ENCODE measurements around the gene RFX3. TPM values are rescaled to one million over a fixed set of nuclear protein-coding genes. Genes with fewer than 3 reads are reported as not detected.

RFX3 gene
- total RNA-seq, 2 donors from 2014 or later: 27.5 to 28.2 TPM

DNA sequence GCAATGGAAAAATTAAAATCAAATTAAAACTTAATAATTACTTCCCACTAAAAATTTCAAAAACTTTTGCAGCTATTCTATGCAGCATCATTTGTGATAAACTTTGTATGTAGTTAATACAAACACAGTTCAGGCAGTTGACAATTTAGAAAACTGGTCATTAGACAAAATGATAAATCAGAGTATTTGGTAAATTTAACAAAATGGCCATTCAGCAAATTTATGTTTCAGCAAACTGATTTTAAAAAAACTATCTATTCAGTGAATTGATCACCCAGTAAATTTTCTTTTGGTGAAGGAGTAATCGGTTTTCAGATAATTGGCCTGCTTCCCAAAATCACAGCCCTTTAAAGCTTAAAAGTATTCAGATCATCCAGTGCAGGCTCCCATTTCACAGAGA is 116.3 kb downstream of the RFX3 start:
- Mint-ChIP-seq H3K36me3 (ENCODE audit: low read depth) (no peaks in the 10 kb centered on the region), H3K4me3 (no peak overlapping the region), H3K27ac (no peak overlapping the region), H3K4me1 (no peaks in the 10 kb centered on the region), H3K27me3 (ENCODE audit: insufficient read depth) (no peaks in the 10 kb centered on the region), H3K9me3 (no peaks in the 10 kb centered on the region)
- no peak overlapping the region for H3K4me3 ChIP-seq (ENCODE audit: low read length)
- H3K27me3 ChIP-seq (ENCODE audit: control insufficient read depth, insufficient read depth, low read length, poor library complexity, severe bottlenecking): no peaks in the 10 kb centered on the region
- TF ChIP-seq, protein P1, sequence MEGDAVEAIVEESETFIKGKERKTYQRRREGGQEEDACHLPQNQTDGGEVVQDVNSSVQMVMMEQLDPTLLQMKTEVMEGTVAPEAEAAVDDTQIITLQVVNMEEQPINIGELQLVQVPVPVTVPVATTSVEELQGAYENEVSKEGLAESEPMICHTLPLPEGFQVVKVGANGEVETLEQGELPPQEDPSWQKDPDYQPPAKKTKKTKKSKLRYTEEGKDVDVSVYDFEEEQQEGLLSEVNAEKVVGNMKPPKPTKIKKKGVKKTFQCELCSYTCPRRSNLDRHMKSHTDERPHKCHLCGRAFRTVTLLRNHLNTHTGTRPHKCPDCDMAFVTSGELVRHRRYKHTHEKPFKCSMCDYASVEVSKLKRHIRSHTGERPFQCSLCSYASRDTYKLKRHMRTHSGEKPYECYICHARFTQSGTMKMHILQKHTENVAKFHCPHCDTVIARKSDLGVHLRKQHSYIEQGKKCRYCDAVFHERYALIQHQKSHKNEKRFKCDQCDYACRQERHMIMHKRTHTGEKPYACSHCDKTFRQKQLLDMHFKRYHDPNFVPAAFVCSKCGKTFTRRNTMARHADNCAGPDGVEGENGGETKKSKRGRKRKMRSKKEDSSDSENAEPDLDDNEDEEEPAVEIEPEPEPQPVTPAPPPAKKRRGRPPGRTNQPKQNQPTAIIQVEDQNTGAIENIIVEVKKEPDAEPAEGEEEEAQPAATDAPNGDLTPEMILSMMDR (conservative IDR thresholded peaks at IDR 0.05): no peak
- H3K27ac ChIP-seq (ENCODE audit: low read depth, low read length): no peak overlapping the region
- no peaks in the 10 kb centered on the region for H3K4me1 ChIP-seq (ENCODE audit: control insufficient read depth, insufficient read depth, low read length)
- no peak for DNase-seq
- no peaks in the 10 kb centered on the region for H3K9me3 ChIP-seq (ENCODE audit: control insufficient read depth, low read length)
- H3K9ac ChIP-seq (ENCODE audit: extremely low read depth, low read length, poor library complexity, severe bottlenecking): no peak overlapping the region
- 80 to 95% methylated on average over 1 of the region's 1 CpG for WGBS, 2 experiments (ENCODE audit: insufficient coverage in 1 of 2, insufficient read length in 1 of 2)
- no peaks in the 10 kb centered on the region for H3K36me3 ChIP-seq (ENCODE audit: control insufficient read depth, insufficient read depth, low read length)

DNA sequence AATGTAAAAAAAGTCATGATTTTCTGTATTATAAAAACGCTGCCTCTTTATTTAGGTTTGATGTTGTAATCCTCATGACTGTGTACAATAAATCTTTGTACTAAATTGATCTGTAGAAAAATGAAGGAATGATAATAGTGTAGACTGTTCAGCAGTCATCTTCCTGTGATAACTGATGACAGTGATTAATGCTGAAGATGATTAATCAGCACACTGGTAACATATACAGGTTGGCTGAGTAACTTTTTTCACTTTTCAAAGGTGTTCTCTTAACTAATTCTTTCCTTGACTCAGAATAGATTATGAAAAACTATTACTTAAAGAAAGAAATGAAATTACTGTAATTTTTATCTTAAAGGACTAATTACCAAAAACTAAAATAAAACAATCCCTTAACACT is 122.5 kb downstream of the RFX3 start:
- no peak overlapping the region for H3K4me3 Mint-ChIP-seq
- no peak for DNase-seq
- H3K27ac ChIP-seq (ENCODE audit: low read depth, low read length): no peak overlapping the region
- H3K36me3 Mint-ChIP-seq (ENCODE audit: low read depth): no peaks in the 10 kb centered on the region
- no peak overlapping the region for H3K9ac ChIP-seq (ENCODE audit: extremely low read depth, low read length, poor library complexity, severe bottlenecking)
- no peak overlapping the region for H3K27ac Mint-ChIP-seq
- H3K36me3 ChIP-seq (ENCODE audit: control insufficient read depth, insufficient read depth, low read length): no peaks in the 10 kb centered on the region
- no peaks in the 10 kb centered on the region for H3K27me3 Mint-ChIP-seq (ENCODE audit: insufficient read depth)
- no peaks in the 10 kb centered on the region for H3K9me3 Mint-ChIP-seq
- no peaks in the 10 kb centered on the region for H3K27me3 ChIP-seq (ENCODE audit: control insufficient read depth, insufficient read depth, low read length, poor library complexity, severe bottlenecking)
- no peak overlapping the region for H3K4me3 ChIP-seq (ENCODE audit: low read length)
- no peaks in the 10 kb centered on the region for H3K9me3 ChIP-seq (ENCODE audit: control insufficient read depth, low read length)
- 95 to 100% methylated on average over 1 of the region's 1 CpG for WGBS, 2 experiments (ENCODE audit: insufficient coverage in 1 of 2, insufficient read length in 1 of 2)
- peaks cover 15% of the 10 kb centered on the region for H3K4me1 Mint-ChIP-seq
- TF ChIP-seq, protein P1 (conservative IDR thresholded peaks at IDR 0.05): no peak
- H3K4me1 ChIP-seq (ENCODE audit: control insufficient read depth, insufficient read depth, low read length): no peaks in the 10 kb centered on the region

DNA sequence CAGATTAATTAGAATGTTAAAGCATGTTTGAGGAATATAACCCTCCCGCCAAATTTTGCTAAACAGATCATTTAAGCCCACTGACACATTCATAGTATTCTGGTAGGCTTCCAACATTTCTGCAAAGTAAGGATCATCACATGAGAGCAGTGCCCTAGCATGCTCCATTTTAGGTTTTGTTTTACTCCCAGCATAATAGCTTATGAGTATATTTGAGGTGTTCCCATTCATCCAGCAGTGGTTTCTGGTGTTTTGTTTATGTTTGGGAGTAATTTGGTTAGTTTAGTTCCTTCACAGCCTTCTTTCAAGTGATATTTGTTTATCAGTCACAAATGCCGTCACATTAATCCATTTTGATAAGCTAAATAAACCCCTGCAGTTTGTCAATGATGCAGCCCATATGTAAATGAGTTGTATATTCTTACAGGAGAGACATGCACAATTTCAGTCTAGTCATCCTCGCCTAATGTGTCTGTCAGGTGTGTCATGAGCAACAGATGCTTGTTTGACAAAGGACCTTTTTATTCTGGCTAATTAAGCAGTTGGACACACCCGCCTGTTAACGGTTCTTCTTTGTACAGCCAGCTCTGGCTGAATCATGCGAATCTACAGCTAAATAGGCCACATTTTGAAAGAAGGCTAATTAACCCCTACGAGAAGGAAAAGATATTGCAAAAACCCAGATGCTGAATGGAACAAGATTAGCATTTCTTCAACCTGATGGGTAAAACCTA is 124.4 kb downstream of the RFX3 start:
- peaks cover 5% of the 10 kb centered on the region for H3K36me3 Mint-ChIP-seq (ENCODE audit: low read depth)
- H3K27ac ChIP-seq (ENCODE audit: low read depth, low read length): no peak overlapping the region
- no peak overlapping the region for H3K27ac Mint-ChIP-seq

More for the DNA sequence above, 124.4 kb downstream of the RFX3 start:
- TF ChIP-seq, protein P1 (conservative IDR thresholded peaks at IDR 0.05): no peak
- no peaks in the 10 kb centered on the region for H3K27me3 ChIP-seq (ENCODE audit: control insufficient read depth, insufficient read depth, low read length, poor library complexity, severe bottlenecking)
- H3K4me3 ChIP-seq (ENCODE audit: low read length): no peak overlapping the region
- H3K4me1 ChIP-seq (ENCODE audit: control insufficient read depth, insufficient read depth, low read length): no peaks in the 10 kb centered on the region
- H3K9ac ChIP-seq (ENCODE audit: extremely low read depth, low read length, poor library complexity, severe bottlenecking): no peak overlapping the region
- no peak overlapping the region for H3K4me3 Mint-ChIP-seq
- no peaks in the 10 kb centered on the region for H3K9me3 ChIP-seq (ENCODE audit: control insufficient read depth, low read length)
- peaks cover 15% of the 10 kb centered on the region for H3K4me1 Mint-ChIP-seq
- no peak for DNase-seq
- H3K9me3 Mint-ChIP-seq: no peaks in the 10 kb centered on the region
- no peaks in the 10 kb centered on the region for H3K36me3 ChIP-seq (ENCODE audit: control insufficient read depth, insufficient read depth, low read length)
- 90 to 92% methylated on average over 5 to 7 of the region's 7 CpGs for WGBS, 2 experiments (ENCODE audit: insufficient coverage in 1 of 2, insufficient read length in 1 of 2)
- no peaks in the 10 kb centered on the region for H3K27me3 Mint-ChIP-seq (ENCODE audit: insufficient read depth)
